H1 (cell line): ENCODE results near the gene PPP1R11. TPM values are rescaled to one million over a fixed set of nuclear protein-coding genes. Genes with fewer than 3 reads are reported as not detected.

ENCODE experiments used
- CTCF ChIA-PET: fragments of 300-600 bp; sonication (Branson Sonifier 250); formaldehyde crosslinking; loops from one replicate; lab custom pipeline; 2021; ENCODE audit not compliant: partially characterized antibody; lab: Charles Lee
- POLR2A ChIA-PET: fragments of 300-600 bp; sonication (Branson Sonifier 250); formaldehyde crosslinking; loops from one replicate; lab custom pipeline; 2021; ENCODE audit warnings: inconsistent platforms; ENCODE audit not compliant: partially characterized antibody; lab: Charles Lee
- DNase-seq, 2 experiments: peaks; one replicate each; pipeline versions ENCODE4 v3.0.0 to v3.0.0-alpha.2; 2010 to 2022; ENCODE audit warnings: low spot score in 2 of 2, low read depth in 1 of 2, mixed read lengths in 1 of 2
- FAIRE-seq: peaks from 2 replicates; lab custom pipeline; 2011; peaks lifted over from hg19 to GRCh38; lab: Jason Lieb, UNC
- H2AFZ ChIP-seq: 2 replicates; pipeline ENCODE4 v1.8.1; 2012; ENCODE audit warnings: low read length, inconsistent platforms
- H2AK5ac ChIP-seq: 2 replicates; pipeline ENCODE4 v1.6.1; 2013; ENCODE audit warnings: low read depth, low read length
- H2BK120ac ChIP-seq: replicated peaks from 2 replicates; pipeline ENCODE3; 2013; ENCODE audit warnings: low read depth, low read length, inconsistent platforms
- H2BK12ac ChIP-seq: 2 replicates; pipeline ENCODE4 v1.6.1; 2013; ENCODE audit warnings: low read depth, low read length
- H2BK15ac ChIP-seq: 2 replicates; pipeline ENCODE4 v1.6.1; 2013; ENCODE audit warnings: low read length
- H2BK20ac ChIP-seq: 2 replicates; pipeline ENCODE4 v1.6.1; 2013; ENCODE audit warnings: low read length
- H2BK5ac ChIP-seq: 2 replicates; pipeline ENCODE4 v1.6.1; 2013; ENCODE audit warnings: low read depth, low read length
- H3K14ac ChIP-seq: 2 replicates; pipeline ENCODE4 v1.6.1; 2013; ENCODE audit warnings: inconsistent platforms; ENCODE audit not compliant: insufficient read length
- H3K18ac ChIP-seq: 2 replicates; pipeline ENCODE4 v1.6.1; 2013; ENCODE audit warnings: low read length; ENCODE audit errors: extremely low read depth
- H3K23ac ChIP-seq: 2 replicates; pipeline ENCODE4 v1.6.1; 2013; ENCODE audit warnings: inconsistent platforms; ENCODE audit not compliant: insufficient read length
- H3K23me2 ChIP-seq: 2 replicates; pipeline ENCODE4 v1.6.1; 2013; ENCODE audit warnings: low read depth, low read length
- H3K27ac ChIP-seq: 2 replicates; pipeline ENCODE4 v1.6.1; 2011; ENCODE audit warnings: low read depth, low read length, inconsistent platforms
- H3K27me3 ChIP-seq, 4 experiments: replicated peaks in 1 of 4; 1 replicate in 1 of 4; 2 replicates in 3 of 4; pipeline versions ENCODE4 v1.6.1 to v1.8.1; 2011 to 2013; ENCODE audit warnings: low read length in 3 of 4, mild to moderate bottlenecking in 3 of 4, inconsistent platforms in 2 of 4, mixed read lengths in 2 of 4, moderate library complexity in 1 of 4; ENCODE audit not compliant: control insufficient read depth in 3 of 4, insufficient read depth in 3 of 4; ENCODE audit errors: extremely low read depth in 1 of 4
- H3K36me3 ChIP-seq, 4 experiments: 2 replicates each; pipeline versions ENCODE4 v1.6.1 to v1.8.1; 2011 to 2013; ENCODE audit warnings: mild to moderate bottlenecking in 4 of 4, low read length in 3 of 4, moderate library complexity in 2 of 4, control low read depth in 1 of 4, inconsistent platforms in 1 of 4; ENCODE audit not compliant: insufficient read depth in 4 of 4, control insufficient read depth in 2 of 4
- H3K4ac ChIP-seq: replicated peaks from 2 replicates; pipeline ENCODE3; 2013; ENCODE audit warnings: low read length, low read depth, mixed read lengths, inconsistent platforms; ENCODE audit not compliant: insufficient read length
- H3K4me1 ChIP-seq, 4 experiments: replicated peaks in 1 of 4; 1 replicate in 1 of 4; 2 replicates in 3 of 4; pipeline versions ENCODE4 v1.6.1 to v1.8.1; 2011 to 2013; ENCODE audit warnings: low read length in 3 of 4, inconsistent platforms in 2 of 4, mixed read lengths in 1 of 4; ENCODE audit not compliant: insufficient read depth in 4 of 4, control insufficient read depth in 3 of 4
- H3K4me2 ChIP-seq, 2 experiments: 2 replicates each; pipeline versions ENCODE4 v1.6.1 to v1.8.1; 2011 to 2013; ENCODE audit warnings: low read depth in 2 of 2, low read length in 2 of 2, control low read depth in 1 of 2, inconsistent platforms in 1 of 2, mild to moderate bottlenecking in 1 of 2; ENCODE audit not compliant: insufficient read depth in 1 of 2
- H3K4me3 ChIP-seq, 4 experiments: fragments of 200-600, 300-600 bp in 1 of 4; sonication (generic), shearing (Covaris generic), sonication (Bioruptor Twin) in 1 of 4; 2 replicates each; pipeline versions ENCODE4 v1.5.1 to v1.8.1; 2011 to 2016; ENCODE audit warnings: low read length in 4 of 4, low read depth in 3 of 4, control low read depth in 2 of 4, inconsistent platforms in 2 of 4, mild to moderate bottlenecking in 2 of 4, mixed read lengths in 1 of 4, moderate library complexity in 1 of 4; ENCODE audit not compliant: insufficient read depth in 2 of 4; ENCODE audit errors: extremely low read depth in 1 of 4
- H3K56ac ChIP-seq: replicated peaks from 2 replicates; pipeline ENCODE3; 2013; ENCODE audit warnings: low read depth, mild to moderate bottlenecking, mixed read lengths, low read length, inconsistent platforms; ENCODE audit not compliant: insufficient read length
- H3K79me1 ChIP-seq: 2 replicates; pipeline ENCODE4 v1.6.1; 2013; ENCODE audit warnings: low read depth, low read length, control low read depth
- H3K79me2 ChIP-seq, 2 experiments: 2 replicates each; pipeline versions ENCODE4 v1.6.1 to v1.8.1; 2012 to 2013; ENCODE audit warnings: low read length in 2 of 2, mild to moderate bottlenecking in 2 of 2, inconsistent platforms in 1 of 2; ENCODE audit not compliant: insufficient read depth in 2 of 2, control insufficient read depth in 1 of 2
- H3K9ac ChIP-seq, 4 experiments: replicated peaks in 1 of 4; 1 replicate in 1 of 4; 2 replicates in 3 of 4; pipeline versions ENCODE4 v1.6.1 to v1.8.1; 2011 to 2013; ENCODE audit warnings: low read depth in 3 of 4, low read length in 3 of 4, control low read depth in 2 of 4, mild to moderate bottlenecking in 2 of 4, moderate library complexity in 2 of 4, inconsistent platforms in 1 of 4; ENCODE audit errors: extremely low read depth in 1 of 4
- H3K9me3 ChIP-seq, 2 experiments: 2 replicates each; pipeline versions ENCODE4 v1.6.1 to v1.8.1; 2012 to 2013; ENCODE audit warnings: mild to moderate bottlenecking in 2 of 2, moderate library complexity in 2 of 2, control low read depth in 1 of 2, inconsistent platforms in 1 of 2, low read depth in 1 of 2, low read length in 1 of 2, mixed read lengths in 1 of 2; ENCODE audit not compliant: insufficient read depth in 2 of 2
- H4K20me1 ChIP-seq, 2 experiments: replicated peaks in 1 of 2; 2 replicates each; pipeline versions ENCODE3 to v1.8.1; 2011 to 2013; ENCODE audit warnings: inconsistent platforms in 2 of 2, low read length in 2 of 2, mild to moderate bottlenecking in 1 of 2; ENCODE audit not compliant: insufficient read depth in 2 of 2, control insufficient read depth in 1 of 2
- H4K5ac ChIP-seq: 2 replicates; pipeline ENCODE4 v1.6.1; 2013; ENCODE audit warnings: low read length, low read depth, mixed read lengths, inconsistent platforms; ENCODE audit not compliant: insufficient read length
- H4K8ac ChIP-seq: 2 replicates; pipeline ENCODE4 v1.8.0; 2013; ENCODE audit warnings: mild to moderate bottlenecking, moderate library complexity, low read length, inconsistent platforms; ENCODE audit not compliant: insufficient read depth; ENCODE audit errors: extremely low read depth
- H4K91ac ChIP-seq: replicated peaks from 2 replicates; pipeline ENCODE3; 2013; ENCODE audit warnings: low read length, mixed read lengths, inconsistent platforms; ENCODE audit not compliant: insufficient read length
- CEBPB ChIP-seq: IDR thresholded peaks from 2 replicates; pipeline ENCODE4 v1.6.1; 2012; ENCODE audit warnings: low read depth, low read length
- POLR2A ChIP-seq, 2 experiments: IDR thresholded peaks; 1 replicate in 1 of 2; 2 replicates in 1 of 2; pipeline ENCODE4 v1.6.1; 2011; ENCODE audit warnings: low read depth in 2 of 2, low read length in 2 of 2, mild to moderate bottlenecking in 2 of 2; ENCODE audit errors: control extremely low read depth in 1 of 2
- SIN3A ChIP-seq, 2 experiments: IDR thresholded peaks in 1 of 2; conservative IDR thresholded peaks in 1 of 2; 2 replicates each; pipeline ENCODE4 v1.6.1; 2011 to 2012; ENCODE audit warnings: low read length in 2 of 2, improper control_type of control experiment in 1 of 2, low read depth in 1 of 2, mild to moderate bottlenecking in 1 of 2
- TAF1 ChIP-seq: IDR thresholded peaks from 2 replicates; pipeline ENCODE4 v1.6.1; 2011; ENCODE audit warnings: mild to moderate bottlenecking, low read depth, low read length
- TEAD4 ChIP-seq: IDR thresholded peaks from 2 replicates; pipeline ENCODE4 v1.6.1; 2012; ENCODE audit warnings: low read depth, low read length, inconsistent platforms, mixed read lengths
- WGBS, 2 experiments: shearing (Covaris generic) in 1 of 2; methylation state at CpG; one replicate each; pipeline versions ENCODE4 v1.1.6 to v1.1.7; 2013 to 2015; ENCODE audit warnings: low lambda C conversion rate in 2 of 2, mixed read lengths in 2 of 2, inconsistent platforms in 1 of 2, low coverage in 1 of 2, missing lambda C conversion rate in 1 of 2; ENCODE audit not compliant: insufficient replicate concordance in 2 of 2, insufficient coverage in 1 of 2, insufficient read length in 1 of 2; ENCODE audit errors: extremely low coverage in 1 of 2, missing lambda C conversion rate in 1 of 2; 5-methylcytosine and 5-hydroxymethylcytosine counted together
- polyA plus RNA-seq, 7 experiments: library from polyadenylated mRNA; depleted of rRNA in 3 of 7; stranded (reverse) in 5 of 7; unstranded in 2 of 7; fragments of >200 nt in 5 of 7; fragments of 200-250 nt in 2 of 7; gene quantifications; 1 replicate in 5 of 7; 2 replicates in 1 of 7; 4 replicates in 1 of 7; pipeline versions ENCODE4 v1.2.1 to v1.2.3, GENCODE V29; 2011 to 2013; ENCODE audit warnings: missing spikeins in 2 of 7, mixed read lengths in 2 of 7
- total RNA-seq: library from RNA; stranded (reverse); fragmentation: NEBNext Ultra II Directional; extraction: Animal tissue kit (Norgen Biotek cat#: 25700); gene quantifications from 2 replicates; pipeline ENCODE4 v1.2.1, GENCODE V29; 2021

PPP1R11 gene
- total and polyA plus RNA-seq, 2 of the 8 experiments (the other 6 are each of a cell fraction or from before 2014, with no cell fraction given) = 26.1 to 32.8 TPM

GRCh38 chr6:30113841-30114240, 46.8 kb downstream of the PPP1R11 start:
- Histone ChIP-seq H2BK15ac (no peak overlapping the region), H4K91ac (no peak overlapping the region), H3K79me2 (no peaks in the 10 kb centered on the region), H2BK120ac (no peak overlapping the region), H4K20me1 (no peaks in the 10 kb centered on the region), H3K4me2 (no peak overlapping the region), H3K23me2 (no peaks in the 10 kb centered on the region), H3K18ac (no peak overlapping the region), H3K9me3 (no peaks in the 10 kb centered on the region), H3K4ac (no peak overlapping the region), H2AK5ac (no peak overlapping the region), H3K23ac (no peak overlapping the region), H2BK5ac (no peak overlapping the region), H4K5ac (no peak overlapping the region), H3K9ac (no peak overlapping the region), H4K8ac (no peak overlapping the region), H2BK20ac (no peak overlapping the region), H3K27me3 (peaks cover 0 to 13% (median 7%) of the 10 kb centered on the region in 4 experiments; a peak in 5 of 7 replicates), H3K4me3 (no peak overlapping the region), H3K4me1 (no peaks in the 10 kb centered on the region), H2BK12ac (no peak overlapping the region), H3K79me1 (no peaks in the 10 kb centered on the region), H3K56ac (no peak overlapping the region), H3K27ac (no peak overlapping the region), H3K14ac (no peak overlapping the region), H2AFZ (no peak overlapping the region), H3K36me3 (no peaks in the 10 kb centered on the region)
- 86% methylated on average over 1 of the region's 1 CpG; no CpG with 5 or more reads in 1 of the 2 experiments for WGBS, 2 experiments
- TF ChIP-seq POLR2A (IDR thresholded peaks at IDR 0.05; ENCODE audit: control extremely low read depth in 1 of 2, low read depth in 2 of 2, low read length in 2 of 2) = no peak
- TF ChIP-seq TEAD4 = no peak
- TF ChIP-seq CEBPB = no peak
- no peak for TF ChIP-seq TAF1
- no peak for TF ChIP-seq SIN3A (conservative IDR thresholded peaks at IDR 0.05 in 1 of 2, IDR thresholded peaks at IDR 0.05 in 1 of 2; ENCODE audit: low read depth in 1 of 2, low read length in 2 of 2)
- DNase-seq (no peak), FAIRE-seq (no peak)
- ChIA-PET POLR2A (no interaction called here), CTCF (interaction anchor here (0.7 to 3.6 kb wide), 4 partner anchors 10 to 78 kb away, joined by 3 to 23 read pairs (median 12); no protein-coding TSS in a partner anchor)
